ENCODE data around the gene EDA. TPM values are rescaled to one million over a fixed set of nuclear protein-coding genes. Genes with fewer than 3 reads are reported as not detected.

The EDA gene
- total RNA-seq, 1 experiment from 2014 or later = 3.3 TPM

Other genes starting within 250 kb of the EDA start
- 4.4 and 6.4 TPM in 2 replicates for gene NALF2, start 111.8 kb upstream of the EDA start, total RNA-seq (2014; rRNA removed; shearing (Covaris generic))

Measured in G401 (cell line).